ENCODE data around the gene ZNF385B. TPM values are rescaled to one million over a fixed set of nuclear protein-coding genes. Genes with fewer than 3 reads are reported as not detected.

The ZNF385B gene
- total RNA-seq, 1 experiment from 2014 or later, result 0.77 TPM

GRCh38 chr2:179818546-179818945, 42.9 kb downstream of the ZNF385B start:
- ChIA-PET POLR2A (no interaction called here), CTCF (no interaction called here)
- BruUV-seq (replicated peaks), result no TSS peak
- Mint-ChIP-seq H3K9me3 (ENCODE audit: unreplicated experiment) (no peaks in the 10 kb centered on the region), H3K27ac (ENCODE audit: unreplicated experiment) (no peak overlapping the region), H3K36me3 (ENCODE audit: insufficient read depth, unreplicated experiment) (no peaks in the 10 kb centered on the region), H3K27me3 (ENCODE audit: insufficient read depth, unreplicated experiment) (peaks cover 3% of the 10 kb centered on the region), H3K4me1 (ENCODE audit: low read depth, unreplicated experiment) (no peaks in the 10 kb centered on the region), H3K4me3 (ENCODE audit: unreplicated experiment) (no peak overlapping the region)
- Histone ChIP-seq H3K36me3 (ENCODE audit: control insufficient read depth, insufficient read depth, low read length) (no peaks in the 10 kb centered on the region), H3K4me3 (ENCODE audit: low read depth, low read length) (no peak overlapping the region), H3K4me1 (no peaks in the 10 kb centered on the region), H3K9me3 (no peaks in the 10 kb centered on the region), H3K27me3 (replicated peaks; ENCODE audit: control insufficient read depth, insufficient read depth, low read length) (no peaks in the 10 kb centered on the region)
- TF ChIP-seq CTCF (IDR thresholded peaks at IDR 0.05; ENCODE audit: insufficient read depth in 1 of 2, low read depth in 1 of 2, low read length in 1 of 2, severe bottlenecking in 1 of 2, unreplicated experiment in 1 of 2), result no peak
- intact Hi-C loops (cut with micrococcal nuclease; ENCODE audit: unreplicated experiment), result no loop called here
- DNase-seq, result no peak

- CTCF ChIA-PET, result no interaction called here
- intact Hi-C loops (cut with micrococcal nuclease; ENCODE audit: unreplicated experiment), result no loop called here
- no peak overlapping the region for H3K27ac Mint-ChIP-seq (ENCODE audit: unreplicated experiment)
- no TSS peak for BruUV-seq (replicated peaks)
- no peaks in the 10 kb centered on the region for H3K36me3 Mint-ChIP-seq (ENCODE audit: insufficient read depth, unreplicated experiment)
- Histone ChIP-seq H3K36me3 (ENCODE audit: control insufficient read depth, insufficient read depth, low read length) (no peaks in the 10 kb centered on the region), H3K4me3 (ENCODE audit: low read depth, low read length) (no peak overlapping the region), H3K27me3 (replicated peaks; ENCODE audit: control insufficient read depth, insufficient read depth, low read length) (no peaks in the 10 kb centered on the region), H3K9me3 (no peaks in the 10 kb centered on the region), H3K4me1 (no peaks in the 10 kb centered on the region)
- no peak overlapping the region for H3K4me3 Mint-ChIP-seq (ENCODE audit: unreplicated experiment)
- POLR2A ChIA-PET, result no interaction called here
- H3K9me3 Mint-ChIP-seq (ENCODE audit: unreplicated experiment), result no peaks in the 10 kb centered on the region
- DNase-seq, result no peak
- no peaks in the 10 kb centered on the region for H3K4me1 Mint-ChIP-seq (ENCODE audit: low read depth, unreplicated experiment)
- TF ChIP-seq CTCF (IDR thresholded peaks at IDR 0.05; ENCODE audit: insufficient read depth in 1 of 2, low read depth in 1 of 2, low read length in 1 of 2, severe bottlenecking in 1 of 2, unreplicated experiment in 1 of 2), result no peak
- H3K27me3 Mint-ChIP-seq (ENCODE audit: insufficient read depth, unreplicated experiment), result peaks cover 3% of the 10 kb centered on the region
These were observed 44.1 kb downstream of the ZNF385B start for GRCh38 chr2:179817181-179817841.

- ChIA-PET POLR2A (no interaction called here), CTCF (no interaction called here)
- no peak for TF ChIP-seq CTCF (IDR thresholded peaks at IDR 0.05; ENCODE audit: insufficient read depth in 1 of 2, low read depth in 1 of 2, low read length in 1 of 2, severe bottlenecking in 1 of 2, unreplicated experiment in 1 of 2)
- Mint-ChIP-seq H3K27me3 (ENCODE audit: insufficient read depth, unreplicated experiment) (no peaks in the 10 kb centered on the region), H3K36me3 (ENCODE audit: insufficient read depth, unreplicated experiment) (no peaks in the 10 kb centered on the region), H3K4me3 (ENCODE audit: unreplicated experiment) (no peak overlapping the region), H3K4me1 (ENCODE audit: low read depth, unreplicated experiment) (no peaks in the 10 kb centered on the region), H3K9me3 (ENCODE audit: unreplicated experiment) (no peaks in the 10 kb centered on the region), H3K27ac (ENCODE audit: unreplicated experiment) (no peak overlapping the region)
- no TSS peak for BruUV-seq (replicated peaks)
- intact Hi-C loops (cut with micrococcal nuclease; ENCODE audit: unreplicated experiment), result no loop called here
- Histone ChIP-seq H3K9me3 (no peaks in the 10 kb centered on the region), H3K4me1 (no peaks in the 10 kb centered on the region), H3K36me3 (ENCODE audit: control insufficient read depth, insufficient read depth, low read length) (no peaks in the 10 kb centered on the region), H3K27me3 (replicated peaks; ENCODE audit: control insufficient read depth, insufficient read depth, low read length) (no peaks in the 10 kb centered on the region), H3K4me3 (ENCODE audit: low read depth, low read length) (no peak overlapping the region)
- DNase-seq, result no peak
These were observed 47.4 kb downstream of the ZNF385B start for GRCh38 chr2:179814050-179814449.

Data from Caco-2 (cell line).